Gastrocnemius medialis (tissue), 4 donors: ENCODE data around the gene BBS9.

Experiments
- POLR2A ChIP-seq, 2 donors: fragments of 450-650 bp; IDR thresholded peaks; one replicate each; pipeline ENCODE4 v1.6.1; 2017; ENCODE audit warnings: antibody characterized with exemption in 2 of 2, mild to moderate bottlenecking in 2 of 2, moderate library complexity in 2 of 2
- TF ChIP-seq, protein P1 (sequence below), 5 experiments: fragments of 450-650 bp in 3 of 5; fragments of 200-600 bp in 2 of 5; sonication (generic) in 2 of 5; IDR thresholded peaks in 4 of 5; conservative IDR thresholded peaks in 1 of 5; 1 replicate in 4 of 5; 2 replicates in 1 of 5; pipeline ENCODE4 v1.5.1; 2016 to 2019; ENCODE audit warnings: antibody characterized with exemption in 5 of 5, mild to moderate bottlenecking in 3 of 5, moderate library complexity in 3 of 5

DNA sequence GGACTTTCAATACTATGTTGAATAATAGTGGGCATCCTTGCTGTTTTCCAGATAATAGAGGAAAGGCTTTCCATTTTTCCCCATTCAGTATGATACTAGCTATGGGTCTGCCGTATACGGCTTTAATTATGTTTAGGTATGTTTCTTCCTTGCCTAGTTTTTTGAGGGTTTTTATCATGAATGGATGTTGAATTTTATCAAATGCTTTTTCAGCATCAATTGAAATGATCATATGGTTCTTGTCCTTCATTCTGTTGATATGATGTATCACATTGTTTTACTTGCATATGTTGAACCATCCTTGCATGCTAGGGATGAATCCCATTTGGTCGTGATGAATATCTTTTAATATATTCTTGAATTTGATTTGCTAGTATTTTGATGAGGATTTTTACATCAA is 11.0 kb upstream of the BBS9 start:
- TF ChIP-seq POLR2A (IDR thresholded peaks at IDR 0.05): no peak
- TF ChIP-seq, protein P1, sequence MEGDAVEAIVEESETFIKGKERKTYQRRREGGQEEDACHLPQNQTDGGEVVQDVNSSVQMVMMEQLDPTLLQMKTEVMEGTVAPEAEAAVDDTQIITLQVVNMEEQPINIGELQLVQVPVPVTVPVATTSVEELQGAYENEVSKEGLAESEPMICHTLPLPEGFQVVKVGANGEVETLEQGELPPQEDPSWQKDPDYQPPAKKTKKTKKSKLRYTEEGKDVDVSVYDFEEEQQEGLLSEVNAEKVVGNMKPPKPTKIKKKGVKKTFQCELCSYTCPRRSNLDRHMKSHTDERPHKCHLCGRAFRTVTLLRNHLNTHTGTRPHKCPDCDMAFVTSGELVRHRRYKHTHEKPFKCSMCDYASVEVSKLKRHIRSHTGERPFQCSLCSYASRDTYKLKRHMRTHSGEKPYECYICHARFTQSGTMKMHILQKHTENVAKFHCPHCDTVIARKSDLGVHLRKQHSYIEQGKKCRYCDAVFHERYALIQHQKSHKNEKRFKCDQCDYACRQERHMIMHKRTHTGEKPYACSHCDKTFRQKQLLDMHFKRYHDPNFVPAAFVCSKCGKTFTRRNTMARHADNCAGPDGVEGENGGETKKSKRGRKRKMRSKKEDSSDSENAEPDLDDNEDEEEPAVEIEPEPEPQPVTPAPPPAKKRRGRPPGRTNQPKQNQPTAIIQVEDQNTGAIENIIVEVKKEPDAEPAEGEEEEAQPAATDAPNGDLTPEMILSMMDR (IDR thresholded peaks at IDR 0.05 in 4 of 5, conservative IDR thresholded peaks at IDR 0.05 in 1 of 5): no peak
